HFF-Myc (cell line): ENCODE results near the gene SDK2.

Experiments used
- DNase-seq: peaks from one replicate; pipeline ENCODE4 v3.0.0-alpha.2; 2011; ENCODE audit warnings: low read depth; ENCODE audit errors: extremely low read depth
- H3K4me3 ChIP-seq: replicated peaks from 2 replicates; pipeline ENCODE4 v1.5.1; 2011; ENCODE audit warnings: low read depth, mild to moderate bottlenecking, control low read depth, low read length
- CTCF ChIP-seq: IDR thresholded peaks from 2 replicates; pipeline ENCODE4 v1.5.1; 2012; ENCODE audit warnings: mild to moderate bottlenecking, low read depth, low read length, control low read depth; ENCODE audit errors: missing control alignments

The SDK2 gene

GRCh38 chr17:73522107-73522506 lies 122.1 kb downstream of the SDK2 start:
- TF ChIP-seq CTCF, result no peak
- DNase-seq, result no peak

GRCh38 chr17:73521376-73521775 lies 122.9 kb downstream of the SDK2 start:
- no peak overlapping the region for H3K4me3 ChIP-seq
- no peak for TF ChIP-seq CTCF
- DNase-seq, result no peak

More at GRCh38 chr17:73522107-73522506, 122.1 kb downstream of the SDK2 start:
- no peak overlapping the region for H3K4me3 ChIP-seq

- no peak overlapping the region for H3K4me3 ChIP-seq
- no peak for TF ChIP-seq CTCF
- DNase-seq, result no peak
These were observed 123.9 kb downstream of the SDK2 start for GRCh38 chr17:73520369-73520761.

GRCh38 chr17:73519714-73520368 lies 124.4 kb downstream of the SDK2 start:
- DNase-seq, result no peak
- H3K4me3 ChIP-seq, result no peak overlapping the region
- no peak for TF ChIP-seq CTCF

- H3K4me3 ChIP-seq, result no peak overlapping the region
- no peak for DNase-seq
- TF ChIP-seq CTCF, result no peak
These were observed 125.2 kb downstream of the SDK2 start for GRCh38 chr17:73519011-73519410.

GRCh38 chr17:73516431-73516830 lies 127.8 kb downstream of the SDK2 start:
- no peak overlapping the region for H3K4me3 ChIP-seq
- DNase-seq, result no peak
- no peak for TF ChIP-seq CTCF
